Measurements from ENCODE around the gene AKT1S1. TPM values are rescaled to one million over a fixed set of nuclear protein-coding genes. Genes with fewer than 3 reads are reported as not detected.

The AKT1S1 gene
- total and polyA plus RNA-seq, 3 donors from 2014 or later = 35.0 to 42.8 (median 35.7) TPM

DNA sequence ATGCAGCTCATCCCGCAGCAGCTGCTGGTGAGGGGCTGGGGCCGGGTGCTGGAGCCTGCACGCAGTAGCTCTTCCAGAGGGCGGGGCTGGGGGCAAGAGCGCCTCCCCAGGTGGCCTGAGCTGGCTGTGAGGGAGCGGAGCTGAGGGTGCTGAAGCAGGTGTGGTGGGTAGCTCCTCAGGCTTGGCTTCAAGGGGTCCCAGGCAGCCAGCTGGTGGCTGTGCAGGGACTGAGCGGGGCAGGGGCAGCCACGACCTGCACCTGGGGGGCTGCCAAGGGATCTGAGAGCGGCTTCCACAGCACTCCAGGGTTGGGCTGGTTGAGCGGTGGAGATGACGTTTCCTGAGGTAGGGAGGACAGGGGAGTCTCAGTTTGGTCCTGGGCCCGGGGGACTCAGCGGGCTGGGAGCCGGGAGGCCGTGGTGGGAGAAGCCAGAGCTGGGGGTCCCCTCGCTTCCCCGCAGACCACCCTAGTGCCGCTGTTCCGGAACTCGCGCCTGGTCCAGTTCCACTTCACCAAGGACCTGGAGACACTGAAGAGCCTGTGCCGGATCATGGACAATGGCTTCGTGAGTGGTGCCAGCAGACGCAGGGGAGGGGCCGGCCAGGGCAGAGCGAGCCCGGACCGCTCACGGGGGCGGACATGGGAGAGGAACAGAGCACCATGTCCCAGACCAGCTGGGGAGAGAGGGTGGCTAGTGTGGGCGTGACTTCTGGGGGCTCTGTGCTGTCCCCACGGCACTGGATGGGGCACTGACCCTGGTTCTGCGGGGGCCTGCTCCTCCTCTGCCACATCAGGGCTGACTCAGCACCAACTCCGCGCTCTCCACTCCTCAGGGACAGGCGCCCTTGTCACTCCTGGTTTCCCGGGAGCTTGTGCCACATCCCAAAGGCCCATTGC is 18.8 kb downstream of the AKT1S1 start:
- H3K27me3 ChIP-seq = no peaks in the 10 kb centered on the region
- H3K4me1 ChIP-seq = peaks cover 61% of the 10 kb centered on the region
- H3K27ac ChIP-seq = peak overlapping the region; percentile 89 to 94
- no peak overlapping the region for H3K4me3 ChIP-seq
- WGBS, 2 donors = 51 to 60% methylated on average over 1 to 37 of the region's 37 CpGs
- no peak for TF ChIP-seq POLR2A (IDR thresholded peaks at IDR 0.05)
- TF ChIP-seq, protein P1, sequence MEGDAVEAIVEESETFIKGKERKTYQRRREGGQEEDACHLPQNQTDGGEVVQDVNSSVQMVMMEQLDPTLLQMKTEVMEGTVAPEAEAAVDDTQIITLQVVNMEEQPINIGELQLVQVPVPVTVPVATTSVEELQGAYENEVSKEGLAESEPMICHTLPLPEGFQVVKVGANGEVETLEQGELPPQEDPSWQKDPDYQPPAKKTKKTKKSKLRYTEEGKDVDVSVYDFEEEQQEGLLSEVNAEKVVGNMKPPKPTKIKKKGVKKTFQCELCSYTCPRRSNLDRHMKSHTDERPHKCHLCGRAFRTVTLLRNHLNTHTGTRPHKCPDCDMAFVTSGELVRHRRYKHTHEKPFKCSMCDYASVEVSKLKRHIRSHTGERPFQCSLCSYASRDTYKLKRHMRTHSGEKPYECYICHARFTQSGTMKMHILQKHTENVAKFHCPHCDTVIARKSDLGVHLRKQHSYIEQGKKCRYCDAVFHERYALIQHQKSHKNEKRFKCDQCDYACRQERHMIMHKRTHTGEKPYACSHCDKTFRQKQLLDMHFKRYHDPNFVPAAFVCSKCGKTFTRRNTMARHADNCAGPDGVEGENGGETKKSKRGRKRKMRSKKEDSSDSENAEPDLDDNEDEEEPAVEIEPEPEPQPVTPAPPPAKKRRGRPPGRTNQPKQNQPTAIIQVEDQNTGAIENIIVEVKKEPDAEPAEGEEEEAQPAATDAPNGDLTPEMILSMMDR (IDR thresholded peaks at IDR 0.05) = no peak
- peak; percentile 82 for DNase-seq
- intact Hi-C loops (cut with DNase I; ENCODE audit: low total_unique reads) = no loop called here
- no peaks in the 10 kb centered on the region for H3K9me3 ChIP-seq
- no peaks in the 10 kb centered on the region for H3K36me3 ChIP-seq (ENCODE audit: low read depth, missing control alignments)

DNA sequence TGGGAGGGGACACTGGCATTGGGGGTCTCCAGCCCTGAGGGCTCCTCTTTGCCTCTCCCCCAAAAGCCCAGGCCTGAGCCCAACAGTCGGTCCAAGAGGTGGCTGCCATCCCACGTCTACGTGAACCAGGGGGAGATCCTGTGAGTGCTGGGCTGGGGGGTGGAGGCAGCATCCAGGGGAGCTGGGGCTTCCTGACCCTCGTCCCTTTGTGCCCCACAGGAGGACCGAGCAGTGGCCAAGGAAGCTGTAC is 19.4 kb downstream of the AKT1S1 start:
- DNase-seq = no peak
- Histone ChIP-seq H3K36me3 (ENCODE audit: low read depth, missing control alignments) (no peaks in the 10 kb centered on the region), H3K9me3 (no peaks in the 10 kb centered on the region), H3K27ac (peak overlapping the region; percentile 55 to 94), H3K4me1 (peaks cover 62% of the 10 kb centered on the region), H3K4me3 (no peak overlapping the region), H3K27me3 (no peaks in the 10 kb centered on the region)
- TF ChIP-seq, protein P1 (IDR thresholded peaks at IDR 0.05) = no peak
- intact Hi-C loops (cut with DNase I; ENCODE audit: low total_unique reads) = no loop called here
- WGBS, 2 donors = 71% methylated on average over 5 of the region's 5 CpGs; no CpG with 5 or more reads in 1 of the 2 donors

DNA sequence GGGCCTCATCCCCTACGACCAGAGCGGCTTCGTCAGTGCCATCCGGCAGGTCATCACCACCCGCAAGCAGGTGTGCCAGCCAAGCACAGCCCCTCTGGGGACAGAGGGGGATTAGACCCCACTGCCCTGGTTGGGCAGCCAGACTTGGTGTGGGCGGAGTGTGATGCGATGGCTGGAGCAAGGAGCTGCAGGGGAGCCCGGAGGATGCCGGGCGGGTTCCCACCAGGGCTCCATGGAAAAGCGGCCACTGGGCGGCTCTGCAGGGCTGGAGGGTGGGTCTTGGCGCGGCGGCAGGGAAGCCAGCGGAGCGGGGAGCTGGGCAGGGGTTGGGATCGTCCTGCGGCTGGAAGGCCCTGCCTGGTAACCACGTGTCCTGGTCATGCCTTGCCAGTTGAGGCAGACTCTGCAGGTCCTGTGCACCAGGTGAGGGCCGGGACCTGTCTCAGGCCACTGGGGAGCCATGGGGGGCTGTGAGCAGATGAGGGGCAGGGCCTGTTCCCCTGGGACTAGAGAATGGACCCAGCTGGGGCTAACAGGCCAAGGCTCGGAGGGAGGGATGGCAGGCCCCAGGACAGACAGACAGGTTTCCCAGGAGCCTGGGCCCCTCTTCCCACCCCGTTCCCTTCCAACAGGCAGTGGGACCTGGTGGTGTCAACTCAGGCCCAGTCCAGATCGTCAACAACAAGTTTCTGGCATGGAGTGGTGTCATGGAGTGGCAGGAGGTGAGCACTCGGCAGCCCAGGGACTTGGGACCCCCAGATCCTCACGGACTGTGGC is 19.9 kb downstream of the AKT1S1 start:
- Histone ChIP-seq H3K27me3 (no peaks in the 10 kb centered on the region), H3K36me3 (ENCODE audit: low read depth, missing control alignments) (no peaks in the 10 kb centered on the region), H3K27ac (peak overlapping the region; percentile 55 to 94), H3K4me1 (peaks cover 62% of the 10 kb centered on the region), H3K4me3 (no peak overlapping the region), H3K9me3 (no peaks in the 10 kb centered on the region)
- DNase-seq = no peak
- no peak for TF ChIP-seq POLR2A (IDR thresholded peaks at IDR 0.05)
- TF ChIP-seq, protein P1 (IDR thresholded peaks at IDR 0.05) = no peak
- 90 to 99% methylated on average over 12 to 26 of the region's 26 CpGs for WGBS, 2 donors
- intact Hi-C loops (cut with DNase I; ENCODE audit: low total_unique reads) = no loop called here

DNA sequence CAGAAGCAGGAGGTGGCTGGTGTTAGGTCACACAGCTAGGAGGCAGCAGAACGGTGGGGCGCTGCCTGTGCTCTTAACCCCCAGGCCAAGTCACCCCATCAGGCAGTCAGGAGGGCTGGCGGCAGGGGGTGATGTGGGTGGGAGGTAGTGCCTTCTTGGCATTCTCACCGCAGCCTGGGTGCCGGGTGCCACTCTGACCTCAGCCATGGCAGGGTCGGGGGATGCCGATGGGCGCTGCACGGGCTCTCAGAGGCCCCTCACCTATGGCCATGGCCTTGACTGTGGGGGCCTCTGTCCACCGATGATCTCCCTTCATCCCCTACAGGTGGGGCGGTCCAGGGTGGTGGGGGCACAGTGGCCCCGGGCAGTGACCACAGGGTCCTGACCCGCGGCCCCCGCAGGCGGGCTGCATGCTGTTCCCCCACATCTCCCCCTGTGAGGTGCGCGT is 20.6 kb downstream of the AKT1S1 start:
- Histone ChIP-seq H3K27ac (no peak overlapping the region), H3K4me1 (peaks cover 60% of the 10 kb centered on the region)
- intact Hi-C loops (cut with DNase I; ENCODE audit: low total_unique reads) = no loop called here

More for the DNA sequence above, 20.6 kb downstream of the AKT1S1 start:
- WGBS, 2 donors = 84 to 90% methylated on average over 2 to 17 of the region's 18 CpGs
- DNase-seq = no peak
- H3K27me3 ChIP-seq = no peaks in the 10 kb centered on the region
- H3K36me3 ChIP-seq (ENCODE audit: low read depth, missing control alignments) = no peaks in the 10 kb centered on the region
- H3K4me3 ChIP-seq = no peak overlapping the region
- TF ChIP-seq POLR2A (IDR thresholded peaks at IDR 0.05) = no peak
- TF ChIP-seq, protein P1 (IDR thresholded peaks at IDR 0.05) = no peak
- H3K9me3 ChIP-seq = no peaks in the 10 kb centered on the region
